Left ventricle myocardium inferior (tissue), 1 donor: ENCODE measurements around the gene PLPPR5. TPM values are rescaled to one million over a fixed set of nuclear protein-coding genes. Genes with fewer than 3 reads are reported as not detected.

ENCODE experiments used
- DNase-seq: peaks from one replicate; pipeline ENCODE4 v3.0.0-alpha.2; 2020
- H3K27ac ChIP-seq: fragments of 200-600 bp; replicated peaks from 2 replicates; pipeline ENCODE4 v1.8.0; 2021
- H3K27me3 ChIP-seq: fragments of 200-600 bp; 2 replicates; pipeline ENCODE4 v1.8.0; 2021; ENCODE audit warnings: low read depth
- H3K36me3 ChIP-seq: fragments of 200-600 bp; 2 replicates; pipeline ENCODE4 v1.8.0; 2021
- H3K4me1 ChIP-seq: fragments of 200-600 bp; 2 replicates; pipeline ENCODE4 v1.8.0; 2021
- H3K4me3 ChIP-seq: fragments of 200-600 bp; 2 replicates; pipeline ENCODE4 v1.8.0; 2021; ENCODE audit warnings: mild to moderate bottlenecking, moderate library complexity
- H3K9me3 ChIP-seq: fragments of 200-600 bp; replicated peaks from 2 replicates; pipeline ENCODE4 v1.8.0; 2021
- intact Hi-C: fragments of 100-400 bp; cut with micrococcal nuclease; formaldehyde crosslinking; loops from one replicate; pipeline ENCODE4 v1.11.0; 2022
- total RNA-seq: library from RNA; stranded (reverse); fragmentation: NEBNext Ultra II Directional; extraction: Animal tissue kit (Norgen Biotek cat#: 25700); gene quantifications from one replicate; pipeline ENCODE4 v1.2.1, GENCODE V29; 2021
- TF ChIP-seq, protein P1 (sequence below): fragments of 200-600 bp; IDR thresholded peaks from 2 replicates; pipeline ENCODE4 v1.8.0; 2021; ENCODE audit warnings: antibody characterized with exemption, mild to moderate bottlenecking, borderline replicate concordance
- donor health status: DM: no; HTN: yes; CAD: no; lungs with severe emphysema.

The PLPPR5 gene
- total RNA-seq, 1 donor from 2014 or later = not detected

DNA sequence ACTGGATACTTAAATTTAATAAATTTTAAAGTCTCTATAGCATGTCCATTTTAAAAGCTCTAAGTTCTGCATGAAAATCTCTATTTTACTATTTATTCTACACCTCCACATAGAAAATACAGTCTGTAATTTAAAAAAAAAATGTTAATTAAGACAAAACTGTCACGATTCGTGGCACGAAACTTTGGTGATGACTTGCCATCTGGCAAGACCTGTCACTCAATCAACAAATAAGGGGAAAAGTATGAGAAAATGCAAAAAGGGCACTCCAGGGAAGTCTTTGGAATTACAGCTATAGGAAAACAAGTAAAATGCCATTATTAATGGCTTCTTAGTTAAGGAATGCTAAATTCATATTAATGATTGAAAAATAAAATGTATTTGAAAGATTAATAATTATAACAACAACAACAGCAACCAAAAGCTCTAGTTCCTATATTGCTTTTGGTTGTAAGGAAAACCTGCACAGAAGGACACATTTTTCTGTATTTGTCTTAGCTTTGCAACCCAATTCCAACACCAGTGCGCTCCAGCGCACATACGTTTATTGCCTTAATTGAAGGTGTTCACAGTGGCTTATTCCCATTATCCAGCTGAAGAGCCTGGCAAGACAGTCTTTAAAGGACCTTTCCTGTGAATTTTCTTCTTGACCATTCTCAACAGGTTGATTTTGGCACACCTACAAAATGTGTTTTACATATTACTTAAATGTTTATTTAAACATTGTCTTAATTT is 107.8 kb downstream of the PLPPR5 start:
- no peak for DNase-seq
- Histone ChIP-seq H3K36me3 (no peaks in the 10 kb centered on the region), H3K4me3 (no peak overlapping the region), H3K9me3 (no peaks in the 10 kb centered on the region), H3K4me1 (no peaks in the 10 kb centered on the region), H3K27ac (no peak overlapping the region), H3K27me3 (no peaks in the 10 kb centered on the region)
- intact Hi-C loops = no loop called here
- TF ChIP-seq, protein P1, sequence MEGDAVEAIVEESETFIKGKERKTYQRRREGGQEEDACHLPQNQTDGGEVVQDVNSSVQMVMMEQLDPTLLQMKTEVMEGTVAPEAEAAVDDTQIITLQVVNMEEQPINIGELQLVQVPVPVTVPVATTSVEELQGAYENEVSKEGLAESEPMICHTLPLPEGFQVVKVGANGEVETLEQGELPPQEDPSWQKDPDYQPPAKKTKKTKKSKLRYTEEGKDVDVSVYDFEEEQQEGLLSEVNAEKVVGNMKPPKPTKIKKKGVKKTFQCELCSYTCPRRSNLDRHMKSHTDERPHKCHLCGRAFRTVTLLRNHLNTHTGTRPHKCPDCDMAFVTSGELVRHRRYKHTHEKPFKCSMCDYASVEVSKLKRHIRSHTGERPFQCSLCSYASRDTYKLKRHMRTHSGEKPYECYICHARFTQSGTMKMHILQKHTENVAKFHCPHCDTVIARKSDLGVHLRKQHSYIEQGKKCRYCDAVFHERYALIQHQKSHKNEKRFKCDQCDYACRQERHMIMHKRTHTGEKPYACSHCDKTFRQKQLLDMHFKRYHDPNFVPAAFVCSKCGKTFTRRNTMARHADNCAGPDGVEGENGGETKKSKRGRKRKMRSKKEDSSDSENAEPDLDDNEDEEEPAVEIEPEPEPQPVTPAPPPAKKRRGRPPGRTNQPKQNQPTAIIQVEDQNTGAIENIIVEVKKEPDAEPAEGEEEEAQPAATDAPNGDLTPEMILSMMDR = no peak

DNA sequence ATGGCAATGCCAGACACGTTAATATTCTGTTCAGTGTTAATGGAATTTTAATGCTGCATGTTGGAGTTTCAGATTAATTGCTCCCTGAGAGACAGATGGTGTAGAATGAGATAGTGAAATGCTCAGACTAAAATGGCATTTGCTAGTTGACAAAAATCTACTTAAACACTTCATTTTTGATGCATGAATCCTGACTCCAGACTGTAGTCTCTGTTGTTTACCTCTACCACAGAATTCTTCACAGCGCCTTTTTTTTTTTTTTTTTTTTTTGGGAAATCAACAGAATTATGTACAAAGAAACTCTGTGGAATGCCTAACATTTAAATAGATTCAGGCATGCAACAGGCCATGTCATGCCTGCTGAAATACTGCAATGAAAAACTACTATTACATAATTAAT is 111.3 kb downstream of the PLPPR5 start:
- Histone ChIP-seq H3K27me3 (no peaks in the 10 kb centered on the region), H3K4me1 (no peaks in the 10 kb centered on the region), H3K4me3 (no peak overlapping the region), H3K36me3 (no peaks in the 10 kb centered on the region), H3K27ac (no peak overlapping the region), H3K9me3 (no peaks in the 10 kb centered on the region)
- TF ChIP-seq, protein P1 = no peak
- DNase-seq = no peak
- intact Hi-C loops = no loop called here

DNA sequence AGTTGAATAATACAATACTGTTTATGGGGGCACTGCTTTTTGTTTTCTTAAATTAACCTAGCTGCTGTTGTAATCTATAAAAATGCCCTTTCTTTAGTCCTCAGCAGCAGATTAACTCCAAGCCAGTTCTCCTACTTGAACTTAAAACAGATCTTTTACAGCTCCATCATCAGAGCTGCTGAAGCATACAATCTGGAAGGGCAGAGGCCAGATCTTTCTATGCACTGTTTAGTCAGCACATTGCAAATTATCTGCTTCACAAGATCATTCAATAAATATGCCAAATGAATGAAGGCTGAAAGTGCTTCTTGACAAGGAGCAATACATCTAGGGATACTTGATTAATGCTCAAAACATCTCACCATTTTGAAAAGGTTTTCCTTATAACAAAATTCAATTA is 115.8 kb downstream of the PLPPR5 start:
- no peak for DNase-seq
- TF ChIP-seq, protein P1 = no peak
- no peaks in the 10 kb centered on the region for H3K4me1 ChIP-seq
- H3K27me3 ChIP-seq = no peaks in the 10 kb centered on the region
- no peaks in the 10 kb centered on the region for H3K36me3 ChIP-seq
- H3K9me3 ChIP-seq = no peaks in the 10 kb centered on the region
- intact Hi-C loops = no loop called here
- H3K27ac ChIP-seq = no peak overlapping the region
- no peak overlapping the region for H3K4me3 ChIP-seq

DNA sequence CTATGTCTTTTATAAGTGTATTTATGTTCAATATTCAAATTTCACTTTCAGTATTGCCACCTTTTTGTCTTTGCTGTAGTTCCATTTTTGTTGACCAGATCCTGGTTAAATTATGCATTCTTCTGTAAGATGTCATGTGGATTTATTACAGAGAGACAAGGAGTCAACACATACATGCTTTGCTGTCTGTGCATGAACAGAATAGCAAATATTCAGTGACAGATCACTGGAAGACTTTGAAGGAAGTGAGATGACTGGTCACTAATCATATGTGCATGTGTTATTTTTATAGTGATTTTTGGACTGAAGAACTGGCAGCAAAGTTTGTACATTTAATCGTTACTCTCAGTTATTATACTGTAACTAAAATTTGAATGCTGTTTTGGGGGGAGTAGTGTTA is 117.2 kb downstream of the PLPPR5 start:
- DNase-seq = no peak
- intact Hi-C loops = no loop called here
- Histone ChIP-seq H3K27me3 (no peaks in the 10 kb centered on the region), H3K9me3 (no peaks in the 10 kb centered on the region), H3K27ac (no peak overlapping the region), H3K4me1 (no peaks in the 10 kb centered on the region), H3K36me3 (no peaks in the 10 kb centered on the region), H3K4me3 (no peak overlapping the region)
- TF ChIP-seq, protein P1 = no peak

DNA sequence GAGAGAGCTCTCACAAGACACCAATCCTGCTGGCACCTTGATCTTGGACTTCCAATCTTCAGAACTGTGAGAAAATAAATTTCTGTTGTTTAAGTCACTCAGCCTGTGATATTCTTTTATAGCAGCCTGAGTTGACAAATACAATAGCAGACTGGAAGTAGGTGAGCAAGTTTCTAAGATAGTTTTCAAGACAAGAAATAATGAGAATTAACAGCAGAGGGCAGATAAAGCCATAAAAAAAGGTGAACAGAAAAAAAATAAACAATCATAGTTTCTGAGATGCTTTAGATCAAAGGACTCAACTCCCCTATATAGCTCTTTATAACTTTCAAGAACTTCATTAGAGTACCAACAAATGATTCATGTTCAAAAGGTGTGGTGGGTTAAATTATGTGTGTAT is 119.8 kb downstream of the PLPPR5 start:
- no peaks in the 10 kb centered on the region for H3K9me3 ChIP-seq
- intact Hi-C loops = no loop called here
- H3K36me3 ChIP-seq = no peaks in the 10 kb centered on the region

More for the DNA sequence above, 119.8 kb downstream of the PLPPR5 start:
- DNase-seq = no peak
- Histone ChIP-seq H3K4me1 (no peaks in the 10 kb centered on the region), H3K27me3 (peaks cover 7% of the 10 kb centered on the region), H3K4me3 (no peak overlapping the region), H3K27ac (no peak overlapping the region)
- TF ChIP-seq, protein P1 = no peak
